ENCODE data around the gene ZBTB20.

GRCh38 chr3:114408736-114409670 is 738.1 kb downstream of the ZBTB20 start:
- TF ChIP-seq CTCF (IDR thresholded peaks at IDR 0.05; ENCODE audit: insufficient read depth, low read length, poor library complexity, severe bottlenecking) (no peak), EZH2phosphoT487 (conservative IDR thresholded peaks at IDR 0.05; ENCODE audit: low read length) (no peak)

Measured in SU-DHL-6 (cell line).